HG02623 (cell line): ENCODE results near the gene CTU1.
"Not testable (repeated sequence)": the region's sequence is repeated elsewhere in the genome, so short reads cannot be mapped to it uniquely, and the experiment has no call there.

Source experiments
- ATAC-seq: cut with Tn5 transposase; IDR thresholded peaks from one replicate; pipeline ENCODE4 v1.9.1; 2021; ENCODE audit warnings: moderate library complexity; ENCODE audit not compliant: unreplicated experiment

Gene CTU1

DNA sequence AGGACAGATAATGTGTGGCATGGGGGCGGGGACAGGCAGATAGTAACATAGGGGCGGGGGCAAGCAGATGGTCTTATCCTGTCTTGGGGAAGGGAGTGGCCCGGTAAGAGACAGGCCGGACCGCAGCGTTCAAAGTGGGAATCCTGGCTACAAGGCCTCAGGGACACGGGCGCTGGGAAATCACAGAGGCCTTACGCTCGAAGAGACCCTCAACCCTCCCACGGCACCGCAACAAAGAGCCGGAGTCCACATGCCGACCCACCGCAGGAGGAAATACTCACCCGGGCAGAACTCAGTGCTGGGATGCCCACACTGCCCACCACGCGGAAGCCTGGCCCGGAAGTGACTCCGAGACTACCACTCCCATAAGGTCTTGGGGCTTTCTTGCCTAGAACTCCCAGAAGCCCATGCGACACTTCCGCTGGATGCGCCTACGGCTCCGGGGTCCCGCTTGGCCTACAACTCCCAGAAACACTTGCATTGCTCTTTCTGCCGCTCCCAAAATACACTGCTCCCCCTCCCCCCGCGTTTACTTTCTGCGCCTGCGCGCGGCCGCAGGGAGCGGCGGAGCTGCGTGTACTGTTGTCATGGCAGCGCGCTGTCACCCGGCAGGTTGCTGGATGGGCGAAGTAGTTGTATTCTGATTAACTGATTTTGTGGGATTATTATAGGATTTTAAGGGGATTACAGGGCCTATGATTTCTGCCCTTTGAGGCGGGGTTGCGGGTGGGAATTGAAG lies at the start of gene CTU1:
Gene CTU1, minus strand, starts transcription at position 344 of the 739 bp plus-strand sequence. CDS start 3,840 bp downstream, outside the sequence.
- peak; percentile 89 for ATAC-seq

DNA sequence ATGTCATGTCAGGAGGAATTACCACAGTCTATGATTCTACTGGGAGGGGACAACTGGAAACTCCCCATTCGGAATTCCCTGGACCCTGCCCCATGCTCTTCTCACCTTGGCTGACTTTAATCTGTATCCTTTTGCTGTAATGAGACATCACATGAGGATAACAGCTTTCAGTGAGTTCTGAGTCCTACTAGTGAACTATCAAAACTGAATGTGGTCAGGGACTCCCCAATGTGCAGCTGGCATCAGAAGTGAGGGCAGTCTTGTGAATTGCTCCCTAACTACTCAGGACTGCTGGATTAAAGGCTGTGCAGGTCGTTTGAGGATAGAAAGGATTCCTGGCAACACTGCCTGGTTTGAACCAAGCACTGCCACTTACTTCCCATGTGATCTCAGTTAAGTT lies 49.1 kb upstream of the CTU1 start:
- no peak for ATAC-seq

DNA sequence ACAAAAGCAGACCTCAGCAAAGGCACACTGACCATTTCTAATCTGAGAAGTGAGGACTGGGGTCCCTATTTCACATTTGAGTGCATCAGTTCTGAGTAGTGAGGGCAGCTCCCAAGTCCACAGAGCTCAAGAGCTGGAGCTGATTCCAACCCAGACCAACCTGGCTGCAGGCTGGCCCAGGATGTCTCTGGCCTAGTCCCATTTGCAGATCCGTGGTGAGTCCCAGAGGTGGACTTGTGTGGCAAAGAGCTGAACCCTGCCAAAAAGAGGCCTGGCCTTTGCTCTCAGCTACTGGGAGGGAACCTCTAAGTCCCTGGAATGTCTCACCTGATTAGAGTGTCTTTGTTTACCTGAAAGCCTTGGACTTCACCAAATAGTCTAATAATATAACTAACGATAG lies 48.5 kb upstream of the CTU1 start:
- ATAC-seq: no peak

DNA sequence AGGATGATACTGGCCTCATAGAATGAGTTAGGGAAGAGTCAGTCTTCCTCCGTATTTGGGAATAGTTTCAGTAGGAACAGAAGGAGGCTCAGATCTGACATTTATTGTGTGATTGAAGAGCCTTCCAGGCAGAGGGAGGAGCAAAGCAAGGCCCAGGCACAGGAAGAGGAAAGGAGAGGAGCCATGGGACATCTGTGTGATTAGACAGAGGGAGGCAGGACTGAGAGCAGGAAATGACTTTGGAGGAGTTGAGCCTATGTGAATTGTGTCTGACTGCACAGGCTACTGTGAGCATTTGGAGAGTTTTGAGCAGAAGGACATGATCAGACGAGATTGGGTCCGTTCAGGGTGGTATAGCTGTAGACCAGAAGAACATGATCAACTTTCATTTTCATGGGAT lies 42.4 kb upstream of the CTU1 start:
- ATAC-seq: no peak

DNA sequence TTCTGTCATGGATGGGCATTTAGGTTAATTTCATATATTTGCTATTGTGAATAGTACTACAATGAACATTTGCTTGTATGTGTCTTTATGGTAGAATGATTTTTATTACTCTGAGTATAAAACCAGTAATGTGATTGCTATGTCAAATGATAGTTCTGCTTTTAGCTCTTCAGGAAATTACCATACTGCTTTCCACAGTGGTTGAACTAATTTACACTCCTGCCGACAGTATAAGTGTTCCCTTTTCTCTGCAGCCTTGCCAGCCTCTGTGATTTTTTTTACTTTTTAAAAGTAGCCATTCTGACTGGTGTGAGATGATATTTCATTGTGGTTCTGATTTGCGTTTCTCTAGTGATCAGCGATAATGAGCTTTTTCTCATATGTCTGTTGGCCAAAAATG lies 40.4 kb upstream of the CTU1 start:
- no peak for ATAC-seq

DNA sequence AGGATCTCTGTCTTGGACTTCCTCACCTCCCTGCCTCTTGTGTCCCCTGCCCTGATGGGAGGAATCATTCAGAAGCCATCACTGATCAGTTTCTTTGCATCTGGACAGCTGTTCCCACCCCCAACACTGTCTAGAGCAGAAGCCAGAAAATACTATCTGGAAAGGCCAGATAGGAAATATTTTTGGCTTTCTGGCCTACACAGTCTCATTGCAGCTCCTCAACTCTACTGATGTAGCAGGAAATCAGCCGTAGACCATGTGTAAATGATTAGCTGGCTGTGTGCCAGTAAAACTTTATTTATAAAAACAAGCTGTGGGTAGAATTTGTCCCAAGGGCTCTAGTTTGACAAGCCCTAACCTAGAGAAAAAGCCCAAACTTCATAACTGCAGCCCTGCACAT lies 39.5 kb upstream of the CTU1 start:
- no peak for ATAC-seq

DNA sequence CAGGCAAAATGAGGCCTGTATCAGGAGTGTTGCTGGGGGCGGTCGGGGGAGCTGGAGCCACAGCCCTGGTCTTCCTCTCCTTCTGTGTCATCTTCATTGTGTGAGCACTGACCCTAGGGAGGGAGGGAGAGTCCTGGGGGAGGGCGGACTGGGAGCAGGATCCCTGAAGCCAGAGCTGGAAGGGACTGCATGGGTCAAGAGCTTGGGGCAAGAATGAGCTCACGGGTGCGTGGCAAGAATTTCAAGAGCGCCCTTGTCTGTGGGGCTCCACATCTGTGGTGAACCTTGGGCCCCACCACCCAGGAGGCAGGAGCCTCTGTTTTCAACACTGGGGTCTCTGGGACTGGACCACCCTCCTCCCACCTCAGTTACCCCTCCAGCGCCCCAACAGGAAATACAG lies 38.5 kb upstream of the CTU1 start:
- no peak for ATAC-seq

DNA sequence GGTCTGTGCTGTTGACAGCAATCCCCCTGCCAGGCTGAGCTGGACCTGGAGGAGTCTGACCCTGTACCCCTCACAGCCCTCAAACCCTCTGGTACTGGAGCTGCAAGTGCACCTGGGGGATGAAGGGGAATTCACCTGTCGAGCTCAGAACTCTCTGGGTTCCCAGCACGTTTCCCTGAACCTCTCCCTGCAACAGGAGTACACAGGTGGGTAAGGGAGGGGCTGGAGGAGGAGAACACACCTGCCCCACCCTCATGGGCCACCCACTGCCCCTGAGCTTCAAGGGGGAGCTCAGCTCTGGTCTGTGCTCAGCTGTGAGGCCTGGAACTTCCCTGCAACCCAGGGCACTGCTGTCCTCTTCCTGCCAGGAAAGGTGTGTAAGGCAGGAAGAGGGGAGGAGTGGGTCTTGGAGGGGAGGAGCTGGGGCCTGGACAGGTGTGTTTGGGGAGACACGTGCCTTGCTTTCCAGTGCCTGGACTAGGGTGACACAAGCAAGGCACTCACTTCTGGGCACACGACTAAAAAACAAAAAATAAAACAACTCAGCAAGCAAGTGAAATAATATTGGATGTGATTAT lies 37.8 kb upstream of the CTU1 start:
- ATAC-seq: no peak

DNA sequence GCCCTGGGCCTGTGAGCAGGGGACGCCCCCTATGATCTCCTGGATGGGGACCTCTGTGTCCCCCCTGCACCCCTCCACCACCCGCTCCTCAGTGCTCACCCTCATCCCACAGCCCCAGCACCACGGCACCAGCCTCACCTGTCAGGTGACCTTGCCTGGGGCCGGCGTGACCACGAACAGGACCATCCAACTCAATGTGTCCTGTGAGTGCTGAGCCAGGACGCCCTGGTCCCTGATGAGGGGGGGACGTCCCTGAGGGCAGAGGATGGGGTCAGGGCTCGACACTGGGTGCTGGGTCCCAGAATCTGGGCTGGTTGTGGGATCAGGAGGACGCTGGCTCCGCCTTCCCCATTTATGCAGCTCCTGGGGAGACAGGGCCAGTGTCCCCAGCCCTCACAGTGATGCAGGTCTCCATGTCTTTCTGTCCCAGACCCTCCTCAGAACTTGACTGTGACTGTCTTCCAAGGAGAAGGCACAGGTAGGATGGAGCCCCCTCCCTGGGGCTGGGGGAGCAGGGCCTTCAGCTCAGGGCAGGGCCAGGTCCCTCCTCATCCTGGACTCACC lies 36.4 kb upstream of the CTU1 start:
- no peak for ATAC-seq

DNA sequence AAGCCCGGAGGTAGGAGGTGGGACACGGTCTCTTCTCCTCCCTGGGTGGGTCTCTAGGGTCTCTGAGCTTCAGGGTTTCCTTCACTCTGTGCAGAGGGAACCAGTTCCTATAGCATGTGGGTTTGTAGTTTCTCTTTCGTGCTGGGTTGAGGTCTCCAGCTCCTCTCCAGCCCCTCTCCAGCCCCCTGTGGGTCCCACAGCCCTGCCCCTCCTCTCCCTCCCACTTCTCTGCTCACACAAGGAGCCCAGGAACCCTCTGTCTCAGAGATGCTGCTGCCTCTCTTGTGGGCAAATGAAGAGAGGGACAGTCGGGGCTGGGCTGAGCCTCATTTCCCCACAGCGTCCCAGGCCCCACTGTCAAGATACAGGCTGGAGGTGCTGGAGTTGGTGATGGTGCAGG lies 35.3 kb upstream of the CTU1 start:
- ATAC-seq: no peak

DNA sequence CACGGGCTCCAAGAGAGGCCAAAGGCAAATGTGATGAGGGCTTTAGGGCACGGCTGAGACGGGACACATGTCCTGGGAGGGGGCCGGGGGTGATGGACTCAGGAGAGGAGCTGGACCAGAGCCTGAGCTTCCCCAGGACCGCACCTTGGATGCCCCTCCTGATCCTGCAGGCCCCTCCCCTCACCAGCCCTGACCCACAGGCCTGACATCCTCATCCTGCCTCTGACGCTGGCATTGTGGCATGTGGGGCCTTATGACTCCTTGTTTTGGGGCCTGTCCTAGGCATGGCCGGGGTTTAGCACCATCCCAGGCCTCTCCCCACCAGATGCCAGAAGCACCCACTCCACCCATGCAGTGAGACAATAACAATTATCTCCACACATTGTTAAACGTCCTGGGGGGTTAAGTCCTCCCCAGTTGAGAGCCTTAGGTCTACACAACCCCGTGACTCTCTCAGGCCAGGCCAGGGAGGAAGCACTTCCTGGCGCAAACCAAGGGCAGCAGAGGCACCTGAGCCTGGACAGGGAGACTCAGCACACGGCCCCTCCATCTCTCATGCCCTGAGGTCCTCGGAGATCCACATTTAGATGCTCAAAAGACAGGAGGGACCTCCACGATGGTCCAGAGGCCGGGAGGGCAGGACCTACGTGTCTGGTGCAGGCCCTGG lies 34.7 kb upstream of the CTU1 start:
- ATAC-seq: not testable (repeated sequence)

DNA sequence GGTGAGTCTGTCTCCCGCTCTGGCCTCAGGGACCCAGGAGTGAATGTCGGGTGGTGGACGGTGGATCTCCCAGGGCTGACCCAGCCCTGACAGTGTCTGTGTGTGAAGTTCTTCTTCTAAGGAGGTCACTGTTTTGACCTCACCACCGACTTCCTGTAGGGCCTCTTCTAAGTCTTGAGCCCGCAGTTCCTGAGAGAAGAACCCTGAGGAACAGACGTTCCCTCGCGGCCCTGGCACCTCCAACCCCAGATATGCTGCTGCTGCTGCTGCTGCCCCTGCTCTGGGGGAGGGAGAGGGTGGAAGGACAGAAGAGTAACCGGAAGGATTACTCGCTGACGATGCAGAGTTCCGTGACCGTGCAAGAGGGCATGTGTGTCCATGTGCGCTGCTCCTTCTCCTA lies 33.9 kb upstream of the CTU1 start, which contains the start of gene SIGLEC7:
Gene SIGLEC7, plus strand, starts transcription at position 183 of the 400 bp plus-strand sequence. Its CDS starts 69 bp downstream, at position 252.
- no peak for ATAC-seq

DNA sequence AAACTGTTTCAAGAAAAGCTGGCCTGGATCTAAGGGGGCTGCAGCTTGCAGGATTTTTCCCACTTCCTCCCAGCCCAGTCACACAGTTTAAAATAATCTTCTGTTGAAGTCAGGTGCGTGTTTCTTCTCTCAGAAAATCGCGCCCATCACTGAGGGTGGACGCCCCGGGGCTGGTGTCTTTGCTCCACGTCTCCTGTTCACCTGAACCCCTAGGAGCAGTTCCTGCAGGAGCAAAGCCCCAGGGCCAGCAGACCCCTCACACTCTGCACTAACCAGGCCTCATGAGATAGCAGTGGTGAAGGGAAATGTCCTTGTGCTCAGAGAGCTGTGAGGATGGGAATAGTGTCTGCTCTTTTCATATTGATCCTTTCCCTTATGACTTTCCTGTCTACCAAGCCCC lies 33.0 kb upstream of the CTU1 start:
- ATAC-seq: no peak

DNA sequence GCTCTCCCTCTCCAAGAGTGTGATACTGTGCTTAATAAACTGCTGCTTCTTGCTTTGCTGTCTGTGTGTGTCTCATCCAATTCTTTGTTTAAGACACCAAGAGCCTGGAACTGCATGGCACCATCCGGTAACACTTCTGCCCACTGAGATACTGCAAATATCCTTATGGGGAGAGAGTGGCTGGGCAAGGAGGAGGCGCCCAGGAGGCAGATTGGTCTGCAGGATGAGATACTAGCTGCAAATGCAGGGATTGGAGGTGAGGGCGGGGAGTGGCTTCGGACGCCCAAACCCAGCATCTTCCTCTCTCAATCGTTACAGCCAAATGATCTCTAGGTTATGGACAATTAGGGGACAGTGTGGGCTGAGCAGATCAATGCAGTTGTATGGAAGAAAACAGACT lies 32.2 kb upstream of the CTU1 start:
- no peak for ATAC-seq

DNA sequence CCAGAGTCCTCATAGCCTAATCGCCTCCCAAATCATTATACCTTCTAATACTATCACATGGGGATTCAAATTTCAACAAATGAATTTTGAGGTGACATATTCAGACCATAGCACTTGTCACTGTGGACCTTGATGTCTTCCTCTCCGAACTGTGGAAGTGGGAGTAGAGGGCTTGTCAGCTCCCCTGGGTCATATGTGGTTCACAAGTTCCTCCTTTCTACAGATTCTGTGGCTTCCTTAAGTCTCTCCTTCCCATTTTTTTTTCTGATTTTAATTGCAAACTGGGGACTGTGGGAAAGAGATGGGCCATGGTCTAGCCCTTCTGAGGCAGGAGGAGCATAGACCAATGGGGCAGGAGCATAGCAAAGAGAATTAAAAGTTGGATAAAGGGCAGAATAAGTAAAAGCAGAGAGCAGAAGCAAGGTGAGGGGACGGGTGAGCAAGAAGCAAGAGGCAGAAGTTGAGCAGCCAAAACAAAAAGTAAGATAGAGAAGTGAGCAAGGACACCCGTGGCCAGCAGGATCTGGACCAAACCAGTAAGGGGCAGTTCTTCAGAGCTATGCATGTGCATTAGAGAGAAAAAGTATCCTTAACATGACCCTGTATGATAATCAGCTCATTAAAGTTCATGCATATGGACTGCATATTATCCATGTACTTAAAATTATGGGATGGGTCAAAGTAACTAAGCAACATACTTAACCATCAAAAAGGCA lies 31.2 kb upstream of the CTU1 start:
- no peak for ATAC-seq

DNA sequence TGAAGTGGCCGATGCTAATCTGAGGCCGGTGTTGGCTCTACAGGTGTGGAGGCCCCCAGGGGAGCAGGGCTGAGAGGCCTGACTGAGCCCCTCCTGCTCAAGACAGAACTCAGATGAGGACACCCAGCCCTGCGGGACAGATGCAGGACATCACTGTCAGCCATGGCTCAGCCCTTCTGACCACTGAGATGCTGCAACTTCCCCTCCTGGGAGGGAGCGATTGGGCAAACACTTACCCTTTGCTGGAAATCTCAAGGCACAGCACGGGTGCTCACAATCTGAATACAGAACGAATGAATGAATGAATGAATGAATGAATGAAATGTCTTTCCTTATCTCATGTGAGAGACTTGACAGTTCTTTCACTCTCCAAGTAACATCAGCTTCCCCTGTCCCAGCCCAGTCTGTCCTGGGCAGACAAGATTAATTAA lies 30.4 kb upstream of the CTU1 start:
- no peak for ATAC-seq

DNA sequence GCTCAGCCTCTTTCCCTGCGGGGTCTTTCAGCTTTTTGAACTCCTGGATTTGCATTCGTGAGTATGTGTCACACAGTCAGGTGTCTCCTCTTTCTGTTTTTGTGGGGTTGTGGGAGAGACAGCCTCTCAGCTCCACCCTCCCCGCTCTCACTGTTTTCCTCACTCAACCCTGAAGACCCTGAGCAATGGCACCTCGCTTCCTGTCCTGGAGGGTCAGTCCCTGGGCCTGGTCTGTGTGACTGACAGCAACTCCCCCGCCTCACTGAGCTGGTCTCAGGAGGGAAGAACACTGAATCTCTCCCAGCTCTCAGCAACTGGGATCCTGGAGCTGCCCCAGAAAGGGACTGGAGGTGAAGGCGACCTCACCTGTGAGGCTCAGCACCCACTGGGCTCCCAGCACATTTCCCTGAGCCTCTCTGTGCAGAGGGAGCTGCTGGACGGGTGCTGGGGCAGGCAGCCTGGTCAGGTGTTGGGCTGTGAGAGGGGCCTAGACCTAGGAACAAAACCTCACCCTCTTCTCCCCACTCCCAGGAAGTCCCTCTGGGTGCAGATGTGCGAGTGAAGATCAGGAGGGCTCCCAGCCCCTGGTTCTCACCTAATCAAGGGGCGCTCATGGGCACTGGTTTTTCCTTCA lies 29.7 kb upstream of the CTU1 start:
- no peak for ATAC-seq

DNA sequence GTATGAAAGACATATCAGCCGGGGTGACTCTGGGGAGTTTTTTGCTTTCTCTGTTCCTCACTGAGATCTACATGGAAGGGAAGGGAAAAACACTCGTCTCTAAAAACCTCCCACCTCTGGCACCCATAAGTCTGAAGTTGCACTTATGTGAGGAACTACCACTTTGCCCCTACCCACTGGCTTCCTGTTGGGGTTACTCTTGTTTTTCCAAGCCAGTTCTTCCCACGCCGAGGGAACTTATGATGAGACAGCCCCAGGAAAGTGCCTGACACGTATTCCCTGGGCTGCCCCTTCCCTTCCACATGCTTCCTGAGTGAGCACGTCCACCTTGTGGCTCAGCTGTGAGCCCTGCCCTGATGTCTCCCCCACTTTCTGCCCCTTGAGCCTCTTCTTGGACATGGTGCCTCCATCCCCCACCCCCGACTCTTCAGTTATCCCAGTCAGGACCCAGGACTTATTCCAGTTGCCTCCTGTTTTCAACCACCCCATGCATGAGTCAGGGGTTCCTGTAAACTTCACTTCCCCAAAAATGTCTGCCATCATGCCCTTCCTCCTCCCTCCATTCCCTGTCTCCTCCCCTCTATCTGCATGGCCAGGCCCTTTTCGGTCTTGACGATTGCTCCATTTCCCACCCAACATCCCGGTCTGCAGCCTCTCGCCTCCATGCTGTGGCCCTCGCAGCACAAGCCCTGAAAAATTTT lies 28.8 kb upstream of the CTU1 start:
- no peak for ATAC-seq

DNA sequence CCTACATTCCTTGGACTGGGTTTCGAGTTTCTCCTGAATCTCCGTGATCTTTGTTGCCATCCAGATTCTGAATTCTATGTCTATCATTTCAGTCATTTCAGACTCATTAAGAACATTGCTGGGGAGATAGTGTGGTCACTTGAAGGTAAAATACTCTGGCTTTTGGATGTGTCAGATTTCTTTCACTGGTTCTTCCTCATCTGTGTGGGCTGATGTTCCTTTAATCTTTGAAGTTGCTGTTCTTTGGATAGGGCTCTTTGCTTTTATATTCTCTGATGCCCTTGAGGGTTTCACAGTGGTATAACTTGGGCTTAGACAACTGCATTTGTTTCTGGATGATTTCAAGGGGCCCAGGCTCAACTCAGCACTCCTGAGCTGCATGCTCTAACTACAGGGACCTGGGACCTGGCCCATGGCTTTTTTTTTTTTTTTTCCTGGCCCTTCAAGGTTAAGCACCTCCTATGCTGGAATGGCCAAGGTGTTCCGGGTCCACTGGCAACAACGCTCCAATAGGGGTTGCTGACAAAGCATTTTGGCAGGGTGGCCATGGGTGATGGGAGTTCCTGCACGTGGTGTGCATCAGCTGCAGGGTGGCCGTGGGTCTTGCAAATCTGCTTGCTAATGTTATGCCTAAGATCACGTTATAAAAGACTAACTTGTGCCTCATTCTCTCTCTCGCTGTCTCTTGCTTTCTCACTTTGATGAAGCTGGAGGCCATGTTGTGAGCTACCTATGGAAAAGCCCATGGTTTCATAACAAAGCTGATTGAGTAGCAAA lies 28.0 kb upstream of the CTU1 start:
- no peak for ATAC-seq
